Measurements from ENCODE around the gene TMEM190.

TMEM190 gene

DNA sequence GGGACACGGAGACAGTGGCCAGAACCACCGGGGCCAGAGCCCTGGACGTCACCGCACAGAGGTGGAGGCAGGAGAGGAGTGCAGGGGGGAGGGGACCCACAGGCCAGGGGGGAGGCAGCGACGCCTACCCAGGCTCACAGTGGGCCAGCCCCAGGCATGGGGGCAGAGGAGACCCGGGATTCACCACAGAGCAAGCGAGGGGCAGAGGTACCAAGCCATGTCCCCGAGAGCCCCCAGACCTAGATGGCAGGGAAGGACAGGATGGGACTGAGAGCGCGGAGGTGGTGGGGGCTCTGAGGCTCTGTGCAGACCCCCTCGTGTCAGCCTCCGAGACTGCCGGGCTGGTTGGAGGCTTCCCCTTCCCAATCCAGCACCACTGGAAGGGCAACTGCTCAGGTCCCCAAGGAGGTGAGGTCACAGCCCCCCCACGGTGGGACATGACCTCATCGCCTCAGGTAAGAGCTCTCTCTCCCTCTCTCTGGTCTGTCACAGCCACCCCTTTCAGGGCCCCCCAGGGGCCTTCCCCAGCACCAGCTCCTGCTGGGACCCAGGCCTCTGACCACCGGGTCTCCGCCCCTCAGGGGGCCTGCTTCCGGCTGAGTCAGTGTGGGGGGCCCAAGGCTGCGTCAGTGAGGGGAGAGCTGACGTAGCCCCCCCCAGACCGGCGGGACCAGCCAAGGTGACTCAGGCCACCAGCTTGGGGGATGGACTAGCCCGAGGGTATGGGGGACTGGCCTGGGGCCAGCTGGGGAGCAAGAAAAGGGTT is 4.1 kb upstream of the TMEM190 start:
- no peak for DNase-seq

DNA sequence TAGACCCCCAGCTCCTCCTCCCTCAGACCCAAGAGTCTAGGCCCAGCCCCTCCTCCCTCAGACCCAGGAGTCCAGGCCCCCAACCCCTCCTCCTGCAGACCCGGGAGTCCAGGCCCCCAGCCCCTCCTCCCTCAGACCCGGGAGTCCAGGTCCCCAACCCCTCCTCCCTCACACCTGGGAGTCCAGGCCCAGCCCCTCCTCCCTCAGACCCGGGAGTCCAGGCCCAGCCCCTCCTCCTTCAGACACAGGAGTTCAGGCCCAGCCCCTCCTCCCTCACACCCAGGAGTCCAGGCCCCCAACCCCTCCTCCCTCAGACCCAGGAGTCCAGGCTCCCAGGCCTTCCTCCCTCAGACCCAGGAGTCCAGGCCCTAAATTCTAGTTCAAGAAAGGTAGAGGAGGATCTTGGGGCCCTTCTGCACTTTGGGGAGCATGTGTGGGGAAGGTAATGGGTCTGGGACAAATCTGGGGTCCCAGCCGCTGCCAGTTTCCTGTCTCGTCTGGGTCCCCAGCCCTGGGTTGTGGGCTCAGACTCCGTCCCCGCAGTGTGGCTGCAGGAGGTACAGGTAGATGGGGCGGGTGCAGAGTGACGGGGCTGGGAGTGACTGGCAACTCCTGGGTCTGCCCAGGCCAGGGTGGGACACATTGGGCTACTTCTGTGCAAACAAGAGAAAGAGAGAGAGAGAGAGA is 3.2 kb upstream of the TMEM190 start:
- DNase-seq: no peak

GRCh38 chr19:55373993-55374757 is 2.5 kb upstream of the TMEM190 start:
- DNase-seq: no peak

DNA sequence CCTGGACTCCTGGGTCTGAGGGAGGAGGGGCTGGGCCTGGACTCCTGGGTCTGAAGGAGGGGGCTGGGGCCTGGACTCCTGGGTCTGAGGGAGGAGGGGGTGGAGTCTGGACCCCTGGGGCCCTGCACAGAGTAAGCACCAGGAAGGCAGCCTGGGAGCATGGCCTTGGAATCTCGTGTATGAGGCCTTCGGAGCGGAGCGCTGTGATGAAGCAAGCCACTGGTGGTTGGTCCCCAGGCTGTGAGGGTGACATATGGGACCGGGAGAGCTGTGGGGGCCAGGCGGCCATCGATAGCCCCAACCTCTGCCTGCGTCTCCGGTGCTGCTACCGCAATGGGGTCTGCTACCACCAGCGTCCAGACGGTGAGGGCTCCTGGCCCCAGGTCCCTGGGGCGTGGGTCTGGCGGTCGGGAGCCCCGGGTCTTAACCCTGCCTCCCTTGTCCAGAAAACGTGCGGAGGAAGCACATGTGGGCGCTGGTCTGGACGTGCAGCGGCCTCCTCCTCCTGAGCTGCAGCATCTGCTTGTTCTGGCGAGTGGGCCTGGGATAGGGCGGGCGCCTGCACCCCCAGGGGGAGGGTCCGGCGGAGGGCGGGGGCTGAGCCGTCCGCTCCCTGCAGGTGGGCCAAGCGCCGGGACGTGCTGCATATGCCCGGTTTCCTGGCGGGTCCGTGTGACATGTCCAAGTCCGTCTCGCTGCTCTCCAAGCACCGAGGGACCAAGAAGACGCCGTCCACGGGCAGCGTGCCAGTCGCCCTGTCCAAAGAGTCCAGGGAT is 918 bp downstream of the TMEM190 start:
- DNase-seq: no peak

GRCh38 chr19:55379174-55379573 is 2.5 kb downstream of the TMEM190 start:
- DNase-seq: no peak

GRCh38 chr19:55382013-55382412 is 5.4 kb downstream of the TMEM190 start:
- DNase-seq: no peak

GRCh38 chr19:55382522-55383054 is 6.0 kb downstream of the TMEM190 start:
- DNase-seq: no peak

GRCh38 chr19:55383279-55384130 is 6.9 kb downstream of the TMEM190 start:
- DNase-seq: peak; percentile 41

DNA sequence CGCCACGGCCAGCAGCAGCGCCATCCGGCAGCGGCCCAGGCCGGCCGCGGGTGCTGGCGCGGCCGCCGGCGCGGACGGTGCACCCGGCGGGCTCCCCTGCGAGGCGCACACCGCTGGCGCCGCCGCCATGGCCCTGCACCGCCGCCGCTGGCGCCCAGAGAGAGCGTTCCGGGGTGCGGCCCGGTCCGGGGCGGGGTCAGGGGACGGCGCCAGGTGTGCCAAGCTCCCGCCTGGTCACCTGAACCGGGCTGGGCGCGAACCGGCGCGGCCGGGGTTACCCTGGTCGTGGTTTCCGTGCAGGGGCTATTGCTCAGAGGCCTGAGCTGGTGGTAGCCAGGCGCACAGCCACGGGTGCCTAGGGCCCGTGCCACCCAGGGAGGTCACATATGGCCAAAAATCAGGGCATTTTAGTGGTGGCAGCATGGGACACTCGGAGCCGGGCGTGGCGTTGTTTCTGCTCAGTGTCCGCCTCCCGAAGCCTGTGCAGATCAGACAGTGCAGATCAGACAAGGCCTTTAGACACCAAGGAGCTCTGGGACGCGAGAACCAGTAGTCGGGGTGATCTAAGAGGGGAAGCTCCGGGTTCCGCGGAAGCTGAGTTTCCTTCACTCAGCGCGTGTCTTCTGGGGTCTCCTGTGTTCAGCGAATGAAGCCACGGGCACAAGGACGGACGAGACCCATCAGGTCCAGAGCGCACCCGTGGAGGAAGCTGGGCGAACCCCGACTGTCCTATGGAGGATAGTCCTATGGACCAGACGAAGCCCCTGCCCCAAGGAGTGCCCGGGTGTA is 7.7 kb downstream of the TMEM190 start, which contains the start of gene TMEM238:
Gene TMEM238, minus strand, starts transcription at position 162 of the 789 bp plus-strand sequence. Its CDS starts 33 bp downstream, at position 129.
- DNase-seq: no peak

DNA sequence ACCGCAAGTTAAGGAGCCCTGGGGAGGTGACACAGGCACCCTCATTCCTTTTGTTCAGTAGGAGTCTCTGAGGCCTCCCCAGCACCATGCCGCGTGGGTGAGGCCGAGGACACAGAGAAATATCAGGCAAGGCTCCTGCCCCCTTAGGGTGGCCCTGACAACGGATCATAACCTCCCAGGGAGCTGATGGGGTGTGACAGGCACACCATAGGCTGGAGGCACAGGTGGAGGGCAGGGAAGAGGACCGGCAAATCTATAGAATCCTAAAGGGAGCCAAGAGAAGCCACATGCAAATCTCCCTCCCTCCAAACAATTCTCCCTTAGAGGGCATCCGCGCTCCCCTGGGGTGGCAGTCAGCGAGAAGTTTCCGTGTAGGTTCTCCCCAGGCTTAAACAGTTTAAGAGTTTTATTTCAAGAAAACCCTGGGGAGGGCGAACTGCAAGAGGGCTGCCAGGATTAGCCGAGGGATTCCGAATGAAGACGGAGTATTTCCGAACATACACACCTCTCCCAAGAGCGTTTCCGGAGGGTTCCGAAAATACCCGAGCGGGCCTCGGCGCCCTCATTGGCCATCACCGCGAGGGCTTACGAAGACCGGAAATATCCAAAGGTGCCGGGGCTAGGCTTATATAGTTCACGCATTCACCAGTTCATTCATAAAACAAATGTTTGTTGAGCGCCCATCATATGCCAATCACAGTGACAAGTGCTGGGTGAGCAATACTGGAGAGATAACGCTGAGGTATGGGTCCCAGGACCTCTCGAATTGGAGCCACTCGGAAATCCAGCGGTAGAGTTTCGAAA is 8.5 kb downstream of the TMEM190 start:
- DNase-seq: peak; percentile 95

- peak; percentile 99 for DNase-seq
These were observed 9.3 kb downstream of the TMEM190 start, which contains the start of gene RPL28 for GRCh38 chr19:55385724-55386492. RPL28 (plus strand) TSS chr19:55385932; CDS start chr19:55386358, 426 bp downstream.

- no peak for DNase-seq
These were observed 9.9 kb downstream of the TMEM190 start for GRCh38 chr19:55386493-55386971.

GRCh38 chr19:55387736-55388497 is 11.3 kb downstream of the TMEM190 start:
- DNase-seq: no peak

GRCh38 chr19:55389386-55390317 is 13.0 kb downstream of the TMEM190 start:
- DNase-seq: no peak

- no peak for DNase-seq
These were observed 13.8 kb downstream of the TMEM190 start for GRCh38 chr19:55390461-55390880.

- DNase-seq: no peak
These were observed 14.6 kb downstream of the TMEM190 start for GRCh38 chr19:55391191-55391670.
